Esophagus squamous epithelium (tissue), 4 donors: ENCODE results near the gene CDH13.

Experiments used
- CTCF ChIP-seq, 6 experiments: fragments of 450-650 bp in 4 of 6; fragments of 200-600 bp in 2 of 6; sonication (generic) in 2 of 6; IDR thresholded peaks; one replicate each; pipeline ENCODE4 v1.5.1; 2016 to 2019; ENCODE audit warnings: antibody characterized with exemption in 6 of 6, mild to moderate bottlenecking in 4 of 6, moderate library complexity in 4 of 6
- POLR2A ChIP-seq, 4 donors: fragments of 450-650 bp; IDR thresholded peaks; one replicate each; pipeline ENCODE4 v1.6.1; 2017; ENCODE audit warnings: antibody characterized with exemption in 4 of 4, mild to moderate bottlenecking in 4 of 4, moderate library complexity in 3 of 4

- TF ChIP-seq CTCF (IDR thresholded peaks at IDR 0.05) = no peak
- no peak for TF ChIP-seq POLR2A (IDR thresholded peaks at IDR 0.05)
Measured at GRCh38 chr16:82979406-82980111, 352.8 kb downstream of the CDH13 start.
